Subcutaneous abdominal adipose tissue (tissue), 5 donors: ENCODE data around the gene HSD17B7.

Experiments
- H3K27ac ChIP-seq: one replicate; pipeline ENCODE4 v1.7.0; 2013; ENCODE audit warnings: low read depth, mild to moderate bottlenecking, inconsistent platforms, low read length, moderate library complexity
- H3K27me3 ChIP-seq, 5 donors: one replicate each; pipeline ENCODE4 v1.7.0; 2013; ENCODE audit warnings: low read length in 5 of 5, inconsistent platforms in 1 of 5; ENCODE audit not compliant: control insufficient read depth in 5 of 5, insufficient read depth in 4 of 5
- H3K36me3 ChIP-seq, 5 donors: one replicate each; pipeline ENCODE4 v1.7.0; 2013; ENCODE audit warnings: low read length in 5 of 5; ENCODE audit not compliant: control insufficient read depth in 5 of 5, insufficient read depth in 5 of 5
- H3K4me1 ChIP-seq, 5 donors: one replicate each; pipeline ENCODE4 v1.7.0; 2013; ENCODE audit warnings: low read length in 5 of 5, mild to moderate bottlenecking in 3 of 5, moderate library complexity in 1 of 5; ENCODE audit not compliant: control insufficient read depth in 5 of 5, insufficient read depth in 5 of 5
- H3K4me3 ChIP-seq, 5 donors: one replicate each; pipeline ENCODE4 v1.7.0; 2013; ENCODE audit warnings: low read length in 5 of 5, low read depth in 1 of 5
- H3K9ac ChIP-seq, 5 donors: one replicate each; pipeline ENCODE4 v1.7.0; 2013; ENCODE audit warnings: low read length in 5 of 5, mild to moderate bottlenecking in 4 of 5, moderate library complexity in 3 of 5
- H3K9me3 ChIP-seq, 5 donors: one replicate each; pipeline ENCODE4 v1.7.0; 2013; ENCODE audit warnings: low read length in 5 of 5; ENCODE audit not compliant: control insufficient read depth in 5 of 5
- donor health status: healthy.
- donor health status: healthy.
- donor health status: healthy.
- donor health status: healthy.
- donor health status: healthy.

HSD17B7 gene

DNA sequence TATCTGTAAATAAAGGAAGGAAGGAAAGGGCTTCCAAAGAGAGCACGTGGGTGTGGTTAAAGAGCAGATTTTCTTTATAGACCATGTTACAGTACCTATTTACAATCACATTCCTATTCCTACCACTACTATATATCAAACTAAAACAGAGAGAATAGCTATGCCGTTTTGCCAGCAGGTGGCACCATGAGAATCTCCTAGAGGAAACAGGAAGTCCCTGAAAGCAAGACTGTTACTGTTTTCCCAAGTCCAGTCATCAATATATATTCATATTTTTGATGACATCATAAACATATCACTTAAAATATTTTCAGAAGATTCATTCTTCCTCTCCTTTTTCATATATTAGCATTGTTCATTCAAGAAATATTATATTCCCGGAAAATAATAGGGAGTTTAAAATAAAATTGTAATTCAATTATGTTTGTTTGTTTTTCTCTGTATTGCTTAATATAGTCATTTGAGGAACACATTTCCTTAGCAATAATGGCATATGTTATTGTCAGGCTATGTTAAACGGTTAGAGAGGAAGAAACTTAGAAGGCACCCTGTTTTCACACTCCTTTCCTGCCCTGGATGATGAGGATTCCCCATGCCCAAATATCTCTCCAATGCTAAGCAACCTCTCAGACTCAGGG lies 63.9 kb downstream of the HSD17B7 start:
- Histone ChIP-seq H3K4me1 (no peaks in the 10 kb centered on the region), H3K4me3 (no peak overlapping the region), H3K27me3 (peaks cover 0 to 3% (median 0%) of the 10 kb centered on the region in 5 donors), H3K9me3 (no peaks in the 10 kb centered on the region), H3K36me3 (no peaks in the 10 kb centered on the region), H3K27ac (no peak overlapping the region), H3K9ac (no peak overlapping the region)

DNA sequence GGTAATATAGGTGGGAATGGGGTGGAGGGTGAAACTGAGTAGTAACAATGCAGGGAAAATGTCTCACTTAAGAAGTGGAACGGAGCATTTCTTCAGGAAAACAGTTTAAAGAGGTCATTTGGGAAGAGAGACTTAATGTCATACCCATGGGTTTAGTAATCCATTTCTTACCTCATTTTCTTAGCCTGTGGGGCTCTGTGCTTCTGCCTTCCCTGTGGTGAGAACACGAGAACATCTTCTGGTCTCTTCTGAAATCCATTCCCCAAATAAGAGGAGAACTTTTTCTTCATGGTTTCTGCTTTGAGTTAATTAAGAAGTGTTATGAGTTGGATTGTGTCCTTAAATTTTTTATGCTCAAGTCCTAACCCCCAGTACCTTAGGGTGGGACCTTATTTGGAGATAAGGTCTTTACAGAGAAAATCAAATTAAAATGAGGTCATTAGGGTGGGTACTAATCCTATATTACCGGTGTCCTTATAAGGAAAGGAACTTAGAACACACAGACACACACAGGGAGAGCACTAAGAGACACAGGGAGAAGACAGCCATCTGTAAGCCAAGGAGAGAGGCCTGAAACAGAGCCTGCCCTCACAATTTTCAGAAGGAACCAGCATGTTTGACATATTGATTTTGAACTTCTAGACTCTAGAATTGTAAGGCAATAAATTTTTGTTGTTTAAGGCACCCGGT lies 65.1 kb downstream of the HSD17B7 start:
- peak overlapping the region in 1 of 5 donors; percentile 18 for H3K9ac ChIP-seq
- no peaks in the 10 kb centered on the region for H3K9me3 ChIP-seq
- no peak overlapping the region for H3K4me3 ChIP-seq
- H3K36me3 ChIP-seq: no peaks in the 10 kb centered on the region
- H3K4me1 ChIP-seq: no peaks in the 10 kb centered on the region
- H3K27ac ChIP-seq: no peak overlapping the region
- H3K27me3 ChIP-seq: peaks cover 0 to 3% (median 0%) of the 10 kb centered on the region in 5 donors

DNA sequence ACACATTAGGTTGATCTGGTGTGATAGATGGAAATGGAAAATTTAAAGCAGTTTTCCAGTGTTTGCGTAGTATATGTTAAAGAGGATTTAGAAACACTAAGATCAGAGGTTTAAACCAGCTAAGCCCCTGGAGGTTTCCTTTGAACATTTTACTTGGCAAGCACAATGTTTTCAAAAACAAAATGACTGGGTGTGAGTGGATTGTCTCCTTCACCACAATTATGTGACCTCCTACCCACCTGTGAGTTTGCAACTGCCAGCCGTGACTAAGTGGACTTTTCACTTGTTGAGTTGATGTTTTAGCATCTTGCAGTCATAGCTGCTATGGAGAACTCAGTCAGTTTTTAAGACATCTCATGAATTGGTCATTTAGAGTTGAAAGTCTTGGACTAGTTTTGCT lies 65.8 kb downstream of the HSD17B7 start:
- H3K27me3 ChIP-seq: peaks cover 0 to under 1% (median 0%) of the 10 kb centered on the region in 5 donors
- H3K9ac ChIP-seq: no peak overlapping the region
- H3K27ac ChIP-seq: no peak overlapping the region
- H3K4me1 ChIP-seq: peaks cover 0 to 4% (median 0%) of the 10 kb centered on the region in 5 donors
- H3K36me3 ChIP-seq: no peaks in the 10 kb centered on the region
- H3K9me3 ChIP-seq: no peaks in the 10 kb centered on the region
- no peak overlapping the region for H3K4me3 ChIP-seq

DNA sequence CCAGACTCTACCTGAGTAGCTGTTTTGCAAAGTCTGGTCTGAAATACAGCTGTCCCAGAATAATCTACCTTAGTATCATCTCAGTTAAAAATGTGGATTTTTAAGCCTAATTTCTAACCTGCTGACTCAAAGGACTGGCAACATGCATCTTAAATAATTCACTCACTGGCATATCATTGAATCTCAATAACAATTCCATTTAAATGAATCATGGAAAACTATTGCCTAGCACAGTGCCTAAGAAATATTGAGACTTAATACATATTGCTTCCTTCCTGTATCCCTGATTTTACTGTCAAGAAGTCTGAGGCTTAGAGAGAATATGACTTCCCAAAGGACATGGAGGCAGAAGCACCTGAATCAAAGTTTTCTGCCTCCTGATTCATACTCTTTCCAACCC lies 67.3 kb downstream of the HSD17B7 start:
- H3K9ac ChIP-seq: no peak overlapping the region
- H3K4me1 ChIP-seq: peaks cover 0 to 8% (median 0%) of the 10 kb centered on the region in 5 donors
- no peak overlapping the region for H3K4me3 ChIP-seq
- no peaks in the 10 kb centered on the region for H3K27me3 ChIP-seq
- H3K36me3 ChIP-seq: no peaks in the 10 kb centered on the region
- no peaks in the 10 kb centered on the region for H3K9me3 ChIP-seq
- no peak overlapping the region for H3K27ac ChIP-seq

DNA sequence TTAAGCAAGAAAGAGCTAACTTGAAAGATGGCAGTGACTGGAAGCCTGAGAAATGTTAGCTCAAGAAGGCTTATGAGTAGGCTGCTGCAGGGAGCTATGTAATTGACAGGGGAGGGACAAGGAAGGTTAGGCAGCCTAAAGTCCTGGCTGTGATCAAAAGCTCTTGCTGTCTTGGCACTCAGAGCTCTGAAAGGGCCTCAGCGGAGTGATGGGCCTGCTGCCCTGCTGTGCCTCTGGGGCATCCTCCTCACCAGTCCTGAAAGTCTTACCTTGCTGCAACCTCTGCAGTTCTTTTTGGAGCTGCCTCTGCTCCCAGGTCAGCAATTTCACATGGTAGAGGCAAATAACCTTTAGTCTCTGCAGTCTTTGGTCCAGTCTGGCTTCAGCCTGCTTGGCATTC lies 68.7 kb downstream of the HSD17B7 start:
- H3K4me1 ChIP-seq: peaks cover 0 to 8% (median 0%) of the 10 kb centered on the region in 5 donors
- no peaks in the 10 kb centered on the region for H3K9me3 ChIP-seq
- H3K27ac ChIP-seq: no peak overlapping the region
- no peak overlapping the region for H3K9ac ChIP-seq
- H3K27me3 ChIP-seq: no peaks in the 10 kb centered on the region
- H3K36me3 ChIP-seq: no peaks in the 10 kb centered on the region
- no peak overlapping the region for H3K4me3 ChIP-seq

DNA sequence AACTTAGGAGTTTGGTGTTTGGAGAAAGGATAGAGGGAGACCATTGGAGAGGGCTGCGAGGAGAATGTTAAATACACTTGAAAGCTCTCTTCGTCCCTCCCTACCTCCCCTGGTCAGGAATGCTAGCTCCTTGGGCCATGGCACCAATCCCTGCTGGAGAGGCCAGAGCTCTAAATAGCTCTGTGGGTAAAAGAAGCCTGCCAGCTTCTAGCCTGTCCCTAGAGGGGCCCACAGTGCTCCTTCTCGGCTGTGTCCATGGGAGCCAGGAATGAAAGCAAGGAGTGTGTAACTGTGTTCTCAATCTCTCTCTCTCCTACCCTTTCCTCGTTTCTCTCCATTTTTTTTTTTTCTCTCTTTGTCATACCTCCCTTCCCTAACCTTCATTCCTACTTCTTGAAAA lies 70.6 kb downstream of the HSD17B7 start, which contains the start of gene CCDC190:
CCDC190 (minus strand) TSS at position 75 of the 400 bp plus-strand sequence. CDS start 1,529 bp downstream, outside the sequence.
- no peak within 1 kb of the TSS for H3K9ac ChIP-seq
- no peaks in the 10 kb centered on the region for H3K36me3 ChIP-seq
- H3K27me3 ChIP-seq: no peaks in the 10 kb centered on the region
- peaks cover 0 to 8% (median 0%) of the 10 kb centered on the region in 5 donors for H3K4me1 ChIP-seq
- peak within 1 kb of the TSS in 1 of 5 donors; percentile 12 for H3K4me3 ChIP-seq
- no peak within 1 kb of the TSS for H3K27ac ChIP-seq
- no peaks in the 10 kb centered on the region for H3K9me3 ChIP-seq

DNA sequence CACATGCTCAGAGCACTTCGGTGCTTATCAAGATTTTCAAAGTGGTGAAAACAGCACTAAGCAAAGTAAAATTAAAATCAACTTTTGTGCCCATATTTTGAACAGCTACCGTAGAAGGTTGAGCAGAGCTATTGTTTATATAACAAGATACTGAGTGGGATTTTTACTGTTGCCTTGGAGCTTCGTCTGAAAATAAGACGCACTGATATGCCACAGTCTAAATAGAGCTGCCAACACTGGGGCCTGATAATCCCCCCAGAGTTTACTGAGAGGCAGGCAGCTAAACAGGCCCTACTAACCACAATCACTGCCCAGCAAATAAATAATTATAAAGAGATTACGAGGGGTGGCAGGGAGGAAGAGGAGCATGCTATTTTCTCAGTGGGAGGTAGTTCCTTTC lies 71.1 kb downstream of the HSD17B7 start:
- Histone ChIP-seq H3K36me3 (no peaks in the 10 kb centered on the region), H3K27me3 (no peaks in the 10 kb centered on the region), H3K4me1 (peaks cover 0 to 8% (median 0%) of the 10 kb centered on the region in 5 donors), H3K9ac (no peak overlapping the region), H3K4me3 (no peak overlapping the region), H3K9me3 (no peaks in the 10 kb centered on the region), H3K27ac (no peak overlapping the region)
